Limb (tissue), 2 donors: ENCODE results near the gene ADISSP.
A peak's percentile ranks its signal among the peaks of the same experiment; 100 is the strongest.
"Not testable (repeated sequence)": the region's sequence is repeated elsewhere in the genome, so short reads cannot be mapped to it uniquely, and the experiment has no call there.

Experiments
- DNase-seq, 2 donors: peaks; one replicate each; pipeline ENCODE4 v3.0.0-alpha.2; 2016; ENCODE audit errors: extremely low spot score in 2 of 2

The ADISSP gene

GRCh38 chr20:3797592-3798372 lies 30.2 kb upstream of the ADISSP start:
- no peak for DNase-seq

- peak in 1 of 2 donors; percentile 36 for DNase-seq
These were observed 29.6 kb upstream of the ADISSP start for GRCh38 chr20:3797226-3797545.

- no peak for DNase-seq
These were observed 29.1 kb upstream of the ADISSP start for GRCh38 chr20:3796477-3797225.

- peak; percentile 94 to 95 for DNase-seq
These were observed 28.2 kb upstream of the ADISSP start, which contains the start of gene CDC25B for GRCh38 chr20:3795511-3796468. Gene CDC25B, plus strand, starts transcription at chr20:3796310. Its CDS starts 222 bp downstream, at chr20:3796532.

- DNase-seq = peak in 1 of 2 donors; percentile 24
These were observed 27.3 kb upstream of the ADISSP start for GRCh38 chr20:3794701-3795420.

GRCh38 chr20:3794168-3794567 lies 26.6 kb upstream of the ADISSP start:
- not testable (repeated sequence) for DNase-seq

- not testable (repeated sequence) for DNase-seq
These were observed 21.6 kb upstream of the ADISSP start for GRCh38 chr20:3789201-3789600.

GRCh38 chr20:3788685-3789155 lies 21.2 kb upstream of the ADISSP start:
- DNase-seq = no peak

GRCh38 chr20:3787324-3788014 lies 19.9 kb upstream of the ADISSP start:
- no peak for DNase-seq

GRCh38 chr20:3786665-3787323 lies 19.2 kb upstream of the ADISSP start, which contains the start of gene CENPB:
Gene CENPB, minus strand, starts transcription at chr20:3786740. Its CDS starts 257 bp downstream, at chr20:3786483.
- peak; percentile 91 to 96 for DNase-seq

- peak; percentile 28 to 76 for DNase-seq
These were observed 18.6 kb upstream of the ADISSP start for GRCh38 chr20:3786126-3786484.

- DNase-seq = peak in 1 of 2 donors; percentile 53
These were observed 17.9 kb upstream of the ADISSP start for GRCh38 chr20:3785240-3786125.

GRCh38 chr20:3784863-3785239 lies 17.3 kb upstream of the ADISSP start:
- DNase-seq = no peak

- peak in 1 of 2 donors; percentile 34 for DNase-seq
These were observed 16.8 kb upstream of the ADISSP start for GRCh38 chr20:3784216-3784853.

- DNase-seq = peak in 1 of 2 donors; percentile 21
These were observed 16.1 kb upstream of the ADISSP start for GRCh38 chr20:3783511-3784195.

- DNase-seq = peak in 1 of 2 donors; percentile 27
These were observed 15.5 kb upstream of the ADISSP start for GRCh38 chr20:3783068-3783489.

GRCh38 chr20:3782597-3782996 lies 15.0 kb upstream of the ADISSP start:
- DNase-seq = no peak
